HepG2 (cell line): ENCODE data around the gene ARHGAP26.

Source experiments
- AFF4 ChIP-seq: sonication (generic); formaldehyde crosslinking; IDR thresholded peaks from 2 replicates; pipeline ENCODE4 v1.4.0; 2020; ENCODE audit warnings: missing genetic modification reagents
- CTCF ChIP-seq: sonication (generic); formaldehyde crosslinking; IDR thresholded peaks from 2 replicates; pipeline ENCODE4 v1.5.0; 2020; ENCODE audit warnings: mild to moderate bottlenecking, missing genetic modification reagents, moderate library complexity
- EZH2 ChIP-seq: conservative IDR thresholded peaks from 2 replicates; pipeline ENCODE4 v1.6.1; 2012; ENCODE audit warnings: mild to moderate bottlenecking, low read depth, low read length, moderate library complexity
- JUND ChIP-seq: sonication (generic); formaldehyde crosslinking; IDR thresholded peaks from 2 replicates; pipeline ENCODE4 v1.8.0; 2022; ENCODE audit warnings: mild to moderate bottlenecking, missing genetic modification reagents
- KLF6 ChIP-seq: IDR thresholded peaks from 2 replicates; pipeline ENCODE4 v1.8.0; 2016; ENCODE audit warnings: missing biosample characterization, missing genetic modification reagents
- NR3C1 ChIP-seq: sonication (generic); formaldehyde crosslinking; IDR thresholded peaks from 2 replicates; pipeline ENCODE4 v1.4.0; 2020; ENCODE audit warnings: missing genetic modification reagents
- TAF1 ChIP-seq: sonication (generic); formaldehyde crosslinking; IDR thresholded peaks from 2 replicates; pipeline ENCODE4 v1.4.0; 2020; ENCODE audit warnings: missing genetic modification reagents
- ZBTB33 ChIP-seq: sonication (generic); formaldehyde crosslinking; IDR thresholded peaks from 2 replicates; pipeline ENCODE4 v1.4.0; 2020; ENCODE audit warnings: missing genetic modification reagents
- ZBTB7A ChIP-seq: sonication (generic); formaldehyde crosslinking; IDR thresholded peaks from 2 replicates; pipeline ENCODE4 v1.8.0; 2022; ENCODE audit warnings: mild to moderate bottlenecking, missing genetic modification reagents
- ZNF253 ChIP-seq: sonication (generic); formaldehyde crosslinking; IDR thresholded peaks from 2 replicates; pipeline ENCODE4 v1.8.0; 2022; ENCODE audit warnings: mild to moderate bottlenecking, missing genetic modification reagents, borderline replicate concordance
- ZNF431 ChIP-seq: sonication (generic); formaldehyde crosslinking; IDR thresholded peaks from 2 replicates; pipeline ENCODE4 v1.9.0; 2022; ENCODE audit warnings: missing genetic modification reagents, low read depth, mild to moderate bottlenecking, borderline replicate concordance
- ZNF574 ChIP-seq: sonication (generic); formaldehyde crosslinking; IDR thresholded peaks from 2 replicates; pipeline ENCODE4 v1.4.0; 2020; ENCODE audit warnings: missing genetic modification reagents

GRCh38 chr5:143037708-143038107 is 267.5 kb downstream of the ARHGAP26 start:
- no peak for TF ChIP-seq ZBTB7A (CRISPR knock-in tag)
- no peak for TF ChIP-seq TAF1 (CRISPR knock-in tag)
- TF ChIP-seq ZNF574 (CRISPR knock-in tag): no peak
- no peak for TF ChIP-seq ZNF253 (CRISPR knock-in tag)
- no peak for TF ChIP-seq EZH2
- TF ChIP-seq ZNF431 (CRISPR knock-in tag): no peak
- TF ChIP-seq NR3C1 (CRISPR knock-in tag): no peak
- TF ChIP-seq CTCF (CRISPR knock-in tag): no peak
- no peak for TF ChIP-seq JUND
- no peak for TF ChIP-seq ZBTB33 (CRISPR knock-in tag)
- no peak for TF ChIP-seq AFF4 (CRISPR knock-in tag)
- no peak for TF ChIP-seq KLF6 (CRISPR knock-in tag)
